ENCODE data around the gene CALM1.
A peak's percentile ranks its signal among the peaks of the same experiment; 100 is the strongest.
"Not testable (repeated sequence)": the region's sequence is repeated elsewhere in the genome, so short reads cannot be mapped to it uniquely, and the experiment has no call there.

Gene CALM1

GRCh38 chr14:90383731-90384542 lies 12.9 kb upstream of the CALM1 start:
- DNase-seq, result peak; percentile 68

- DNase-seq, result peak; percentile 48
Observed at GRCh38 chr14:90384543-90384911, 12.3 kb upstream of the CALM1 start.

GRCh38 chr14:90386321-90386720 lies 10.5 kb upstream of the CALM1 start:
- DNase-seq, result no peak

- no peak for DNase-seq
Observed at GRCh38 chr14:90387206-90387760, 9.5 kb upstream of the CALM1 start.

GRCh38 chr14:90388437-90388836 lies 8.4 kb upstream of the CALM1 start:
- peak; percentile 40 for DNase-seq

- no peak for DNase-seq
Observed at GRCh38 chr14:90388982-90389381, 7.8 kb upstream of the CALM1 start.

- DNase-seq, result no peak
Observed at GRCh38 chr14:90393966-90394365, 2.9 kb upstream of the CALM1 start.

GRCh38 chr14:90394782-90395181 lies 2.0 kb upstream of the CALM1 start:
- not testable (repeated sequence) for DNase-seq

GRCh38 chr14:90397425-90398314 lies 841 bp downstream of the CALM1 start:
- peak; percentile 80 for DNase-seq

- peak; percentile 67 for DNase-seq
Observed at GRCh38 chr14:90398315-90398839, 1.5 kb downstream of the CALM1 start.

- DNase-seq, result no peak
Observed at GRCh38 chr14:90398841-90399540, 2.2 kb downstream of the CALM1 start.

- peak; percentile 93 for DNase-seq
Observed at GRCh38 chr14:90399541-90400444, 3.0 kb downstream of the CALM1 start.

GRCh38 chr14:90400904-90401561 lies 4.2 kb downstream of the CALM1 start:
- no peak for DNase-seq

GRCh38 chr14:90402016-90402415 lies 5.2 kb downstream of the CALM1 start:
- no peak for DNase-seq

GRCh38 chr14:90403065-90403464 lies 6.2 kb downstream of the CALM1 start:
- DNase-seq, result no peak

- DNase-seq, result no peak
Observed at GRCh38 chr14:90405101-90405500, 8.3 kb downstream of the CALM1 start.

- DNase-seq, result no peak
Observed at GRCh38 chr14:90405755-90406154, 8.9 kb downstream of the CALM1 start.

GRCh38 chr14:90406384-90406798 lies 9.6 kb downstream of the CALM1 start:
- no peak for DNase-seq

GRCh38 chr14:90407230-90407629 lies 10.4 kb downstream of the CALM1 start:
- no peak for DNase-seq

- no peak for DNase-seq
Observed at GRCh38 chr14:90408713-90409112, 11.9 kb downstream of the CALM1 start.

GRCh38 chr14:90409209-90409730 lies 12.4 kb downstream of the CALM1 start:
- DNase-seq, result no peak

Data from activated CD4-positive, alpha-beta T cell treated with anti-CD3 and anti-CD28 coated beads, Interleukin-2, Interleukin-6, amounts not matched to agents 100 ng/mL and 50 ng/mL, durations not matched to agents 16 hours and 8 hours (primary cell).